Keratinocyte (primary cell): ENCODE results near the gene UBR3. TPM values are rescaled to one million over a fixed set of nuclear protein-coding genes. Genes with fewer than 3 reads are reported as not detected.

Experiments used
- DNase-seq: peaks from one replicate; pipeline ENCODE4 v3.0.0-alpha.2; 2011; ENCODE audit warnings: low read depth, missing footprints, low spot score
- FAIRE-seq: peaks from 2 replicates; lab custom pipeline; 2011; peaks lifted over from hg19 to GRCh38; lab: Jason Lieb, UNC
- H2AFZ ChIP-seq: 2 replicates; pipeline ENCODE4 v1.6.0; 2012; ENCODE audit warnings: low read length, control low read depth, inconsistent platforms; ENCODE audit not compliant: control insufficient read depth
- H3K27ac ChIP-seq: 2 replicates; pipeline ENCODE4 v1.5.1; 2011; ENCODE audit warnings: low read length; ENCODE audit not compliant: control insufficient read depth, insufficient read depth
- H3K27me3 ChIP-seq: 3 replicates; pipeline ENCODE4 v1.6.0; 2011; ENCODE audit warnings: low read length; ENCODE audit not compliant: control insufficient read depth, insufficient read depth; ENCODE audit errors: extremely low read depth
- H3K36me3 ChIP-seq, 2 experiments: 2 replicates in 1 of 2; 3 replicates in 1 of 2; pipeline ENCODE4 v1.5.1; 2011; ENCODE audit warnings: low read length in 2 of 2, mild to moderate bottlenecking in 1 of 2; ENCODE audit not compliant: control insufficient read depth in 2 of 2, insufficient read depth in 2 of 2; ENCODE audit errors: extremely low read depth in 1 of 2
- H3K4me1 ChIP-seq: 3 replicates; pipeline ENCODE4 v1.5.1; 2011; ENCODE audit warnings: low read length; ENCODE audit not compliant: control insufficient read depth, insufficient read depth; ENCODE audit errors: extremely low read depth
- H3K4me2 ChIP-seq: 3 replicates; pipeline ENCODE4 v1.6.0; 2011; ENCODE audit warnings: low read depth, low read length; ENCODE audit not compliant: control insufficient read depth, insufficient read depth; ENCODE audit errors: extremely low read depth
- H3K4me3 ChIP-seq, 3 experiments: fragments of 200-600 bp in 1 of 3; sonication (generic) in 1 of 3; 2 replicates in 2 of 3; 3 replicates in 1 of 3; pipeline ENCODE4 v1.5.1; 2011 to 2016; ENCODE audit warnings: low read length in 3 of 3, mild to moderate bottlenecking in 3 of 3, control low read depth in 2 of 3, inconsistent platforms in 1 of 3, low read depth in 1 of 3, mixed read lengths in 1 of 3, mixed run types in 1 of 3, moderate library complexity in 1 of 3; ENCODE audit not compliant: control insufficient read depth in 2 of 3, insufficient read depth in 2 of 3; ENCODE audit errors: extremely low read depth in 1 of 3
- H3K79me2 ChIP-seq: 2 replicates; pipeline ENCODE4 v1.6.0; 2012; ENCODE audit warnings: low read length; ENCODE audit not compliant: control insufficient read depth, insufficient read depth
- H3K9ac ChIP-seq: 3 replicates; pipeline ENCODE4 v1.6.0; 2011; ENCODE audit warnings: low read length; ENCODE audit not compliant: control insufficient read depth, insufficient read depth; ENCODE audit errors: extremely low read depth
- H3K9me1 ChIP-seq: 3 replicates; pipeline ENCODE4 v1.6.0; 2011; ENCODE audit warnings: low read length; ENCODE audit not compliant: control insufficient read depth, insufficient read depth; ENCODE audit errors: extremely low read depth
- H3K9me3 ChIP-seq: 2 replicates; pipeline ENCODE4 v1.5.1; 2012; ENCODE audit warnings: low read depth, low read length; ENCODE audit not compliant: control insufficient read depth
- H4K20me1 ChIP-seq: 3 replicates; pipeline ENCODE4 v1.6.0; 2011; ENCODE audit warnings: low read length; ENCODE audit not compliant: control insufficient read depth, insufficient read depth; ENCODE audit errors: extremely low read depth
- CTCF ChIP-seq, 3 experiments: IDR thresholded peaks in 1 of 3; conservative IDR thresholded peaks in 1 of 3; optimal IDR thresholded peaks in 1 of 3; 2 replicates in 2 of 3; 3 replicates in 1 of 3; pipeline versions ENCODE3 to v1.5.1; 2011; ENCODE audit warnings: low read length in 3 of 3, mild to moderate bottlenecking in 3 of 3, moderate library complexity in 2 of 3, control low read depth in 1 of 3, inconsistent platforms in 1 of 3; ENCODE audit not compliant: insufficient read depth in 2 of 3; ENCODE audit errors: extremely low read depth in 1 of 3
- EZH2 ChIP-seq: IDR thresholded peaks from one replicate; pipeline ENCODE4 v1.6.1; 2012; ENCODE audit warnings: inconsistent platforms, mild to moderate bottlenecking, low read length, moderate library complexity
- dilution Hi-C: fragments of 300-500 bp; cut with MboI; formaldehyde crosslinking; loops from one replicate; pipeline ENCODE4 v1.7.0; 2020; ENCODE audit warnings: low sequenced_read_pairs; ENCODE audit not compliant: extremely low pct_ligation_motif_present
- polyA plus RNA-seq, 5 experiments: library from polyadenylated mRNA; depleted of rRNA in 3 of 5; stranded (reverse) in 3 of 5; stranded (forward) in 1 of 5; unstranded in 1 of 5; fragments of >200 nt; gene quantifications; 1 replicate in 1 of 5; 2 replicates in 3 of 5; 3 replicates in 1 of 5; pipeline versions ENCODE4 v1.2.1 to v1.2.3, GENCODE V29; 2011 to 2012; ENCODE audit warnings: missing spikeins in 2 of 5, low read depth in 1 of 5, low replicate concordance in 1 of 5

The UBR3 gene
- polyA plus RNA-seq, 1 donor (not counting 4 experiments of a cell fraction or from before 2014, with no cell fraction given) = 14.7 TPM

DNA sequence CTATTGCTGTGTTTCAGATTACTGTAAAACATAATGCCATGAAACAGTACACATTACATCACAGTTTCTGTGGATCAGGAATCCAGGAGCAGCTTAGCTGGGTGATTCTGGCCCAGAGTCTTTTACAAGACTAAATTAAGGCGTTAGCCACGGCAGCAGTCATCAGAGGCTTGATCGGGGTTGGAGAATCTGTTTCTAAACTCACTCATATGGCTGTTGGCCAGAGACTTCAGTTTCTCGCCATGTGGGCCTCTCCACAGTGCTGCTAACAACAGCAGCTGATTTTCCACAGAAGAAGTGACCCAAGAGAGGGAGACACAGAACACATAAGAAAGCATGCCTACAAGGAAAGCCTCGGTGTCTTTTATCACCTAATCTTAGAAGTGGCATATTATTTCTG lies 261.5 kb downstream of the UBR3 start:
- H3K4me2 ChIP-seq = no peak overlapping the region
- H3K4me1 ChIP-seq = no peaks in the 10 kb centered on the region
- no peak for DNase-seq
- no peak for FAIRE-seq
- H3K9me1 ChIP-seq = no peaks in the 10 kb centered on the region
- TF ChIP-seq EZH2 = no peak
- no peak overlapping the region for H3K27ac ChIP-seq
- no peaks in the 10 kb centered on the region for H4K20me1 ChIP-seq
- H3K79me2 ChIP-seq = no peaks in the 10 kb centered on the region
- no peak overlapping the region for H3K9ac ChIP-seq
- H3K4me3 ChIP-seq = no peak overlapping the region
- dilution Hi-C loops = no loop called here
- H3K9me3 ChIP-seq = no peaks in the 10 kb centered on the region
- no peaks in the 10 kb centered on the region for H3K27me3 ChIP-seq
- no peaks in the 10 kb centered on the region for H3K36me3 ChIP-seq
- H2AFZ ChIP-seq = no peak overlapping the region

GRCh38 chr2:170090229-170090628 lies 263.0 kb downstream of the UBR3 start:
- H3K9ac ChIP-seq = no peak overlapping the region
- DNase-seq (no peak), FAIRE-seq (no peak)
- no peaks in the 10 kb centered on the region for H3K9me3 ChIP-seq
- H3K4me1 ChIP-seq = no peaks in the 10 kb centered on the region
- H3K4me3 ChIP-seq = no peak overlapping the region
- no peak overlapping the region for H2AFZ ChIP-seq
- no peaks in the 10 kb centered on the region for H3K36me3 ChIP-seq
- H4K20me1 ChIP-seq = no peaks in the 10 kb centered on the region
- H3K79me2 ChIP-seq = no peaks in the 10 kb centered on the region
- H3K9me1 ChIP-seq = no peaks in the 10 kb centered on the region
- dilution Hi-C loops = no loop called here
- no peaks in the 10 kb centered on the region for H3K27me3 ChIP-seq
- no peak overlapping the region for H3K4me2 ChIP-seq
- H3K27ac ChIP-seq = no peak overlapping the region
- TF ChIP-seq EZH2 (no peak), CTCF (optimal IDR thresholded peaks at IDR 0.05 in 1 of 3, IDR thresholded peaks at IDR 0.05 in 1 of 3, conservative IDR thresholded peaks at IDR 0.05 in 1 of 3; ENCODE audit: extremely low read depth in 1 of 3, insufficient read depth in 2 of 3, low read length in 3 of 3) (no peak)

DNA sequence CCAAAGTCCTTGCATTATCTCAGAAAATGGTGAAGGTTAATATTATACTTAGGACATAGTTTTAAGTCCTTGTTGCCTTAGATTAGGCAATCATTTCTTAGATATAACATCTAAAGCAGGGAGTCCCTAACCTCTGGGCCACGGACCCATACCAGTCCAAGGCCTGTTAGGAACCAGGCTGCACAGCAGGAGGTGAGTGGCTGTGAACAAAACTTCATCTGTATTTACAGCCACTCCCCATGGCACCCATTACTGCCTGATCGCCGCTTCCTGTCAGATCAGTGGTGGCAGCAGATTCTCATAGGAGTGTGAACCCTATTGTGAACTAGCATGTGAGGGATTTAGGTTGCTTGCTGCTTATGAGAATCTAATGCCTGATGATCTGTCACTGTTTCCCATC lies 264.2 kb downstream of the UBR3 start:
- no peak overlapping the region for H3K27ac ChIP-seq
- no peaks in the 10 kb centered on the region for H3K9me1 ChIP-seq
- no peaks in the 10 kb centered on the region for H3K36me3 ChIP-seq
- dilution Hi-C loops = no loop called here
- no peaks in the 10 kb centered on the region for H4K20me1 ChIP-seq
- DNase-seq (no peak), FAIRE-seq (no peak)
- H3K27me3 ChIP-seq = no peaks in the 10 kb centered on the region
- H2AFZ ChIP-seq = no peak overlapping the region
- H3K79me2 ChIP-seq = no peaks in the 10 kb centered on the region
- no peak overlapping the region for H3K4me2 ChIP-seq
- no peak overlapping the region for H3K4me3 ChIP-seq
- H3K4me1 ChIP-seq = no peaks in the 10 kb centered on the region
- TF ChIP-seq EZH2 (no peak), CTCF (optimal IDR thresholded peaks at IDR 0.05 in 1 of 3, IDR thresholded peaks at IDR 0.05 in 1 of 3, conservative IDR thresholded peaks at IDR 0.05 in 1 of 3; ENCODE audit: extremely low read depth in 1 of 3, insufficient read depth in 2 of 3, low read length in 3 of 3) (no peak)
- no peak overlapping the region for H3K9ac ChIP-seq
- no peaks in the 10 kb centered on the region for H3K9me3 ChIP-seq
